Stimulated activated CD4-positive, alpha-beta T cell treated with anti-CD3 and anti-CD28 coated beads, Interleukin-15, amount 100 ng/mL, for 48 hours (primary cell): Measurements from ENCODE around the gene FAM193B.
"Not testable (repeated sequence)": the region's sequence is repeated elsewhere in the genome, so short reads cannot be mapped to it uniquely, and the experiment has no call there.

Experiments
- DNase-seq, 2 donors: peaks; one replicate each; pipeline ENCODE4 v3.0.0-alpha.2; 2020; ENCODE audit warnings: low read depth in 2 of 2

FAM193B gene

GRCh38 chr5:177486256-177486655 lies 68.1 kb downstream of the FAM193B start:
- no peak for DNase-seq

GRCh38 chr5:177485753-177486152 lies 68.6 kb downstream of the FAM193B start:
- DNase-seq = not testable (repeated sequence)

- no peak for DNase-seq
Observed at GRCh38 chr5:177484902-177485549, 69.3 kb downstream of the FAM193B start.

- DNase-seq = no peak
Observed at GRCh38 chr5:177483994-177484901, 70.1 kb downstream of the FAM193B start.

- no peak for DNase-seq
Observed at GRCh38 chr5:177483042-177483441, 71.3 kb downstream of the FAM193B start.

- DNase-seq = no peak
Observed at GRCh38 chr5:177482359-177482795, 72.0 kb downstream of the FAM193B start.

GRCh38 chr5:177479774-177480173 lies 74.6 kb downstream of the FAM193B start:
- DNase-seq = no peak

- no peak for DNase-seq
Observed at GRCh38 chr5:177478711-177479646, 75.4 kb downstream of the FAM193B start.

- DNase-seq = no peak
Observed at GRCh38 chr5:177477701-177478477, 76.5 kb downstream of the FAM193B start.

GRCh38 chr5:177476531-177477233 lies 77.7 kb downstream of the FAM193B start:
- DNase-seq = no peak

- no peak for DNase-seq
Observed at GRCh38 chr5:177475563-177476427, 78.6 kb downstream of the FAM193B start.

- DNase-seq = no peak
Observed at GRCh38 chr5:177474846-177475562, 79.4 kb downstream of the FAM193B start.

- no peak for DNase-seq
Observed at GRCh38 chr5:177474002-177474476, 80.3 kb downstream of the FAM193B start.

- DNase-seq = no peak
Observed at GRCh38 chr5:177473443-177474001, 80.8 kb downstream of the FAM193B start, which contains the start of gene DBN1. DBN1 (minus strand) TSS chr5:177473634; CDS start chr5:177473521, 113 bp downstream.

GRCh38 chr5:177472460-177473442 lies 81.6 kb downstream of the FAM193B start:
- peak in 1 of 2 donors; percentile 53 for DNase-seq

- DNase-seq = no peak
Observed at GRCh38 chr5:177471610-177472356, 82.6 kb downstream of the FAM193B start.
